GM18907 (cell line): Measurements from ENCODE around the gene TTC13.
"Not testable (repeated sequence)": the region's sequence is repeated elsewhere in the genome, so short reads cannot be mapped to it uniquely, and the experiment has no call there.

Experiments
- ATAC-seq: cut with Tn5 transposase; IDR thresholded peaks from one replicate; pipeline ENCODE4 v1.9.1; 2021; ENCODE audit warnings: mild to moderate bottlenecking, moderate library complexity; ENCODE audit not compliant: unreplicated experiment

Gene TTC13

GRCh38 chr1:230994860-230995259 is 16.2 kb upstream of the TTC13 start:
- ATAC-seq, result no peak

DNA sequence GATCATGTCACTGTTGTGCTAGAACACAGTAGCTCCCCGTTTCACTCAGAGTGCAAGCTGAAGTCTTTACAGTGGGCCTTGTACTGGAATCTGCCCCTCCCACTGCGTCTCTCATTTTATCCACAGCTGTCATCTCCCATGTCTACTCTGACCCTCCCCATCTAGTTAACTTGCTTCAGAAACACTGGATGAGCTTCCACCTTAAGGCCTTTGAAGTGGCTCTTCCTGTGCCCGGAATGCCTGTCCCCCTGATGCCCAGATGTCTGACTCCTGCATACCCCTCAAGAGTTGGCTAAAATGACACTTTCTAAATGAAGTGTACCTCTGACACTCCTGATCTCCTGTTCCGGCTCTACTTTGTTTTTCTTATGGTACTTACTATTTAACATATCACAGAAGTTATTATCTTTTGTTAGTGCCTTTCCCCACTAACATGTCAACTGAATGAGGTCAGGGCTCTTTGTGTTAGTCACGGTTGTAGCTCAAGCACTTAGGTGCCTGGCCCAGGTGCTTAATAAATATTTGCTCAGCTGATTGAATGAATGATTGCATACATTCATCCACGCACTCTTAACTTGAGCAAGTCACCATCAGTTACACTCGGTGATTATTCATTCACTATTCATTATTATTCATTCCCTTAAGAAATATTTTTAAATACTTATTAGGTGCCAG is 13.6 kb upstream of the TTC13 start:
- ATAC-seq, result no peak

- ATAC-seq, result no peak
Observed at GRCh38 chr1:230987448-230987847, 8.8 kb upstream of the TTC13 start.

- ATAC-seq, result no peak
Observed at GRCh38 chr1:230986976-230987375, 8.3 kb upstream of the TTC13 start.

DNA sequence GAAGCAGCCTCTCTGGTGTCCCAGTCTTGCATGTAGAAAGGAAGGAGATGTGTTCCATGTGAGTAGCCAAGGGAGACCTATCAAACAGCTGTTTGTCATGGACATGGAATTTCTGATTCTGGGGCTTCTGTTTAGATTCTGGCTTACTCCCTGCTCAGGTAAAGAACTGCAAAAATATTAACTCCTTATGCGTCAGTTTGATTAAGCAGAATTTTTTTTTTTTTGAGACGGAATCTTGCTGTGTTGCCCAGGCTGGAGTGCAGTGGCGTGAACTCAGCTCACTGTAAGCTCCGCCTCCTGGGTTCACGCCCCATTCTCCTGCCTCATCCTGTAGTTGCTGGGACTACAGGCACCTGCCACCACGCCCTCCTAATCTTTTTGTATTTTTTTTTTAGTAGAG is 7.0 kb upstream of the TTC13 start:
- no peak for ATAC-seq

GRCh38 chr1:230984622-230985515 is 6.2 kb upstream of the TTC13 start:
- ATAC-seq, result not testable (repeated sequence)

GRCh38 chr1:230983811-230984210 is 5.2 kb upstream of the TTC13 start:
- ATAC-seq, result no peak

GRCh38 chr1:230982696-230983095 is 4.0 kb upstream of the TTC13 start:
- ATAC-seq, result no peak

GRCh38 chr1:230979952-230980351 is 1.3 kb upstream of the TTC13 start:
- ATAC-seq, result no peak

DNA sequence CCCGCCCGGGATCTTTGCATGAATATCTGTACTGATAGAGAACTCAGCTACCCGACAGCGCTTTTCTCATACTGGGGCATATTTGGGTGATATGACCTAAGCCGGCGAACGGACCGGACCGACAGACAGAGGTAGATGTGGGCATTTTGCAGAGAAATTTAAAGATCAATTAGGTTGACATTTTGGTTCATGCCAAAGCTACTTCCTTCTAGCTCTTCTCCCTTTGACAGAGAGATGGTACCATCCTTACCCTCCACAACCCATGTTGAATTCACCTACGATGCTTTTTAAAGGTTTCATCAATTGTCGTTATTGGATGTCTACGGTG is 692 bp upstream of the TTC13 start:
- ATAC-seq, result no peak

- peak; percentile 9 for ATAC-seq
Observed at GRCh38 chr1:230977761-230978490, 735 bp downstream of the TTC13 start.

DNA sequence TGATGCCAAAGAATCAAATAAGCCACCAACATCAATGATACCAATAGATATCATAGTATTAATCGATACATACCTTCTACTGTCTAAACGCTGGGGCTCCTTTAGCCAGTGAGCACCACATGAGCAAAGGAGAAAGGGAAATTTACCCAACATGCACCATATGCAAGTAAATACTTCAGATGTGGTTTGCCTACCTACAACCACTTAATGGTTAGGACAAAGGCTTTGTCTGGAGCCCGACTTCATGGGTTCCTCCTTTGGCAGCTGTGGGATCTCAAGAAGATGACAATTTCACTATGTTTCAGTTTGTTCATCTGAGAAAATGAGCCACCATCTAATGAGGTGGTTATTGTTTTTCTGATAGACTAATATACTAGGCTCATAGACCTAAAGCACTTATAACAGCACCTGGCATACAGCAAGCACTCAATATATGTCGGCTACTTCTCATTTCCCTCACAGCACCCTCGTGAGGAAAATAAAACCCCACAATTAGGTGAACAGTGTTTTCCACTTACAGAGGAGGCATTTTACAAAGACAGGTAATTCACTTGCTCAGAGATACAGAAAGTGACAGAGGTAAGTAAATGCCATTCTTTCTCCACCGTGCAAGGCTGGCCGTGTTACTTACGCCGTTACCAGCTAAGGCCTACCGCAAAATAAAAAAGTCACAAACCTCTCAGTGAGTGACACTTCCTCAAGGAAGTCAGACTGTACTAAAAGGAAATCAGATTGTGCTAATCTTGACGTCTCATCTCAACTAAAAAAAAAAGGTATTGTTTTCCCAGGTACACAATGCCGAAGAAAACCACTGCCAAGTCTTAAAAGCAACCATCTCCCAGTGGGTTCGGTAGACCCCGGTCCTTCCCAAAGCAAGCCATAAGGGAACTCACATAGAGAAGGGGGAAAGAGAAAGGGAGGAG is 1.6 kb downstream of the TTC13 start:
- ATAC-seq, result no peak

- ATAC-seq, result no peak
Observed at GRCh38 chr1:230976360-230976759, 2.3 kb downstream of the TTC13 start.

DNA sequence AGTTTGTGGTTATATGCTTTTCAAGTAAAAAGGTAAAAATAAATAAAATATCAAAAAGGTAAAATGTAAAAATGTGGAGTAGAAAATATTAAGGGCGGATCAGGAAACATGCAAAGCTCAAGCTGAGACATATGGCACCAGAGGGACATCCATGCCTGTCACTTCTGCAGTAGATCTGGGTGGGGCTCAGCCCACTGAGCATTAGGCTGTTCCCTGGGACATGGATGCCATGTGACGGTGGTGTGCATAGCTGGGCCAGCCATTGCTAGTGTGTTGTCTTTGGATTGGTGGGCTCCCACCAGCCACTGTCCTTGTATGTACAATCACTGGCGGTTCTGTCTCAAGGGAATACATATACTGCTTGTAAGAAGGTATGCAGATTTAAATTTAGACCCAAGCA is 3.0 kb downstream of the TTC13 start:
- ATAC-seq, result no peak

GRCh38 chr1:230972855-230973271 is 5.8 kb downstream of the TTC13 start:
- ATAC-seq, result peak; percentile 81

GRCh38 chr1:230971771-230972170 is 6.9 kb downstream of the TTC13 start:
- ATAC-seq, result no peak

GRCh38 chr1:230970432-230970831 is 8.2 kb downstream of the TTC13 start:
- no peak for ATAC-seq

- ATAC-seq, result no peak
Observed at GRCh38 chr1:230966358-230966873, 12.2 kb downstream of the TTC13 start.

GRCh38 chr1:230965535-230965934 is 13.1 kb downstream of the TTC13 start:
- no peak for ATAC-seq

- no peak for ATAC-seq
Observed at GRCh38 chr1:230964896-230965295, 13.8 kb downstream of the TTC13 start.
